ENCODE measurements around the gene SLAMF8. TPM values are rescaled to one million over a fixed set of nuclear protein-coding genes. Genes with fewer than 3 reads are reported as not detected.
A peak's percentile ranks its signal among the peaks of the same experiment; 100 is the strongest.

SLAMF8 gene
- total RNA-seq, 1 experiment from 2014 or later = not detected

DNA sequence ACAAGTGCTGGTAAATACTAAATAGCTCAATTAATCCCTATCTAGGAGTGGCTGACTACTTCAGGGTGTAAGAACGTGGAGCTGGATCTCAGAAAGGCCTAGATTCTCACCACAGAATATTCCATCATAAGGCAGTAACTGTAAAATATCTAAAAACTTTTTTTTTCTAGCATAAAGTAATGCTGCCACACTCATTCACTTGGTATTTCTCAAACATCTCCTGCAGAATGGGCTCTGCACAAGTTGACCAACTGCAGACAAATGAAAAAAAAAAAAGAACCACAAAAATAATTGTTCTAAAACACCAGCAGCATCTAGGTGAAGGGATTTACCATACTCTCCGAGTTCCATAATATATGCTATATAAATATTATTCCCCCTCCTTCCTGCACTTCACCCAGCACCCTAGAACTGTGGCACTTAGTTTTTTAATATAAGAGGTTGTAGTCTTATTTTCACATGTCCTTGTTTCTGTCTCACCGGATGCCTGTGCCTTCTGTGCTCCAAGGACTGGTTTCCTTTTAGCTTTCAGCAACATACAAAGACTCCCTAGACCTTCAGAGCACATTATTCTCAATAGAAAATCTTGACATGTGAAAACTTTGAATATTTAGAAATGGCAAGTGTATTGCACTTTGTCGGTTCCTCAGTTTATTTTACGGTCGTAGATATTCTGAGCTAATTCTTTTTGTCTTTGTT, 26.9 kb downstream of the SLAMF8 start:
- ChIA-PET CTCF (interaction anchor here (0.6 kb wide), 1 partner anchor 28 kb away, joined by 9 read pairs; no protein-coding TSS in a partner anchor), POLR2A (no interaction called here)
- H3K4me1 ChIP-seq (ENCODE audit: control insufficient read depth, insufficient read depth, low read length) = peaks cover 9% of the 10 kb centered on the region; the same call in 1 of the 2 replicates
- no peaks in the 10 kb centered on the region for H3K9me3 ChIP-seq (ENCODE audit: control insufficient read depth, insufficient read depth, low read depth, low read length)
- in situ Hi-C loops (cut with HindIII; ENCODE audit: low pct_unique_long_range_greater_than_20kb, low sequenced_read_pairs) = no loop called here
- TF ChIP-seq SIN3A (IDR thresholded peaks at IDR 0.05; ENCODE audit: borderline replicate concordance, insufficient read depth, low read depth, low read length) = no peak
- TF ChIP-seq, protein P1, sequence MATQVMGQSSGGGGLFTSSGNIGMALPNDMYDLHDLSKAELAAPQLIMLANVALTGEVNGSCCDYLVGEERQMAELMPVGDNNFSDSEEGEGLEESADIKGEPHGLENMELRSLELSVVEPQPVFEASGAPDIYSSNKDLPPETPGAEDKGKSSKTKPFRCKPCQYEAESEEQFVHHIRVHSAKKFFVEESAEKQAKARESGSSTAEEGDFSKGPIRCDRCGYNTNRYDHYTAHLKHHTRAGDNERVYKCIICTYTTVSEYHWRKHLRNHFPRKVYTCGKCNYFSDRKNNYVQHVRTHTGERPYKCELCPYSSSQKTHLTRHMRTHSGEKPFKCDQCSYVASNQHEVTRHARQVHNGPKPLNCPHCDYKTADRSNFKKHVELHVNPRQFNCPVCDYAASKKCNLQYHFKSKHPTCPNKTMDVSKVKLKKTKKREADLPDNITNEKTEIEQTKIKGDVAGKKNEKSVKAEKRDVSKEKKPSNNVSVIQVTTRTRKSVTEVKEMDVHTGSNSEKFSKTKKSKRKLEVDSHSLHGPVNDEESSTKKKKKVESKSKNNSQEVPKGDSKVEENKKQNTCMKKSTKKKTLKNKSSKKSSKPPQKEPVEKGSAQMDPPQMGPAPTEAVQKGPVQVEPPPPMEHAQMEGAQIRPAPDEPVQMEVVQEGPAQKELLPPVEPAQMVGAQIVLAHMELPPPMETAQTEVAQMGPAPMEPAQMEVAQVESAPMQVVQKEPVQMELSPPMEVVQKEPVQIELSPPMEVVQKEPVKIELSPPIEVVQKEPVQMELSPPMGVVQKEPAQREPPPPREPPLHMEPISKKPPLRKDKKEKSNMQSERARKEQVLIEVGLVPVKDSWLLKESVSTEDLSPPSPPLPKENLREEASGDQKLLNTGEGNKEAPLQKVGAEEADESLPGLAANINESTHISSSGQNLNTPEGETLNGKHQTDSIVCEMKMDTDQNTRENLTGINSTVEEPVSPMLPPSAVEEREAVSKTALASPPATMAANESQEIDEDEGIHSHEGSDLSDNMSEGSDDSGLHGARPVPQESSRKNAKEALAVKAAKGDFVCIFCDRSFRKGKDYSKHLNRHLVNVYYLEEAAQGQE (IDR thresholded peaks at IDR 0.05; ENCODE audit: insufficient read depth in 1 of 2, low read depth in 2 of 2, low read length in 1 of 2) = no peak
- H3K27me3 ChIP-seq (ENCODE audit: control insufficient read depth, insufficient read depth, low read length) = no peaks in the 10 kb centered on the region
- intact Hi-C loops (cut with micrococcal nuclease; ENCODE audit: unreplicated experiment) = loop anchor here (2.0 kb wide), 1 partner anchor 73 kb away; the partner anchor contains the start of gene DUSP23
- ATAC-seq = no peak
- no TSS peak for BruUV-seq (replicated peaks)
- H3K36me3 ChIP-seq (ENCODE audit: control insufficient read depth, insufficient read depth, low read length) = no peaks in the 10 kb centered on the region
- H3K27ac ChIP-seq (ENCODE audit: low read length) = no peak overlapping the region
- H3K4me3 ChIP-seq (ENCODE audit: low read depth in 2 of 2, low read length in 2 of 2) = peak overlapping the region; percentile 53 to 57
- no peak for DNase-seq (ENCODE audit: low read depth, low spot score)

DNA sequence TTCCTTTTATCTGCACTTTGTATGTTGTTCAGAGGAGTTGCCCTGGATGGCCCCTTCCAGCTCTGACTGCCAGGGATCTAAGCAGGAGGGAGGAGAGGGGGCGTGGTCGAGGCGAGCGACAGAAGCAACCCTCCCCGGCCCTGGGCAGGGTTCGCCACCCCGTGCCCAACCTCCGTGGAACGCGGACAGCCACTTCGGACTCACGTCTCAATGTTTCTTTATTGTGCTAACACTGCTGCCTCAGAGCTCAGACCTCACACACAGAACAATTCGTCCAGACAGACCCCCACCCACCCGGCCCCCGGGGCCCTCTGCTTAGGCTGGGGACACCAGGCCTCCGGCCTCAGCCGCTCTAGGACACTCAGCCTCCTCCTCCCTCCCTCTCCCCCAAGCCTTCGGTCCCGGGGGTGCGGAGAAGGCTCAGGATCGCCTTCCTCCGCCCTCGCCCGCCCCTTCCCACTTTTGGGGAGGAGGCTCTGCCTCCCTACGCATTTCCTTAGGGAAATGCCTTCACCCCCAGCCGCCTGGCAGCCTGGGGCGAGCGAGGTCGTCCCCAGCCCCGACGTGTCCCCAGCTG, 27.5 kb downstream of the SLAMF8 start:
- DNase-seq (ENCODE audit: low read depth, low spot score) (no peak), ATAC-seq (peak; percentile 90)
- intact Hi-C loops (cut with micrococcal nuclease; ENCODE audit: unreplicated experiment) = loop anchor here (2.0 kb wide), 1 partner anchor 73 kb away; the partner anchor contains the start of gene DUSP23
- POLR2A ChIA-PET = no interaction called here
- Histone ChIP-seq H3K4me1 (ENCODE audit: control insufficient read depth, insufficient read depth, low read length) (peaks cover 9% of the 10 kb centered on the region; the same call in 1 of the 2 replicates), H3K27ac (ENCODE audit: low read length) (no peak overlapping the region), H3K4me3 (ENCODE audit: low read depth in 2 of 2, low read length in 2 of 2) (peak overlapping the region; percentile 53 to 57), H3K9me3 (ENCODE audit: control insufficient read depth, insufficient read depth, low read depth, low read length) (no peaks in the 10 kb centered on the region), H3K27me3 (ENCODE audit: control insufficient read depth, insufficient read depth, low read length) (no peaks in the 10 kb centered on the region), H3K36me3 (ENCODE audit: control insufficient read depth, insufficient read depth, low read length) (no peaks in the 10 kb centered on the region)
- CTCF ChIA-PET = no interaction called here
- no TSS peak for BruUV-seq (replicated peaks)
- in situ Hi-C loops (cut with HindIII; ENCODE audit: low pct_unique_long_range_greater_than_20kb, low sequenced_read_pairs) = no loop called here
- TF ChIP-seq TCF7L2 (IDR thresholded peaks at IDR 0.05; ENCODE audit: low read depth, low read length) = no peak
- TF ChIP-seq POLR2AphosphoS5 (IDR thresholded peaks at IDR 0.05; ENCODE audit: low read depth, low read length) = no peak
- no peak for TF ChIP-seq SIN3A (IDR thresholded peaks at IDR 0.05; ENCODE audit: borderline replicate concordance, insufficient read depth, low read depth, low read length)
- TF ChIP-seq, protein P2, sequence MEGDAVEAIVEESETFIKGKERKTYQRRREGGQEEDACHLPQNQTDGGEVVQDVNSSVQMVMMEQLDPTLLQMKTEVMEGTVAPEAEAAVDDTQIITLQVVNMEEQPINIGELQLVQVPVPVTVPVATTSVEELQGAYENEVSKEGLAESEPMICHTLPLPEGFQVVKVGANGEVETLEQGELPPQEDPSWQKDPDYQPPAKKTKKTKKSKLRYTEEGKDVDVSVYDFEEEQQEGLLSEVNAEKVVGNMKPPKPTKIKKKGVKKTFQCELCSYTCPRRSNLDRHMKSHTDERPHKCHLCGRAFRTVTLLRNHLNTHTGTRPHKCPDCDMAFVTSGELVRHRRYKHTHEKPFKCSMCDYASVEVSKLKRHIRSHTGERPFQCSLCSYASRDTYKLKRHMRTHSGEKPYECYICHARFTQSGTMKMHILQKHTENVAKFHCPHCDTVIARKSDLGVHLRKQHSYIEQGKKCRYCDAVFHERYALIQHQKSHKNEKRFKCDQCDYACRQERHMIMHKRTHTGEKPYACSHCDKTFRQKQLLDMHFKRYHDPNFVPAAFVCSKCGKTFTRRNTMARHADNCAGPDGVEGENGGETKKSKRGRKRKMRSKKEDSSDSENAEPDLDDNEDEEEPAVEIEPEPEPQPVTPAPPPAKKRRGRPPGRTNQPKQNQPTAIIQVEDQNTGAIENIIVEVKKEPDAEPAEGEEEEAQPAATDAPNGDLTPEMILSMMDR (IDR thresholded peaks at IDR 0.05) = no peak
- TF ChIP-seq, protein P1 (IDR thresholded peaks at IDR 0.05; ENCODE audit: insufficient read depth in 1 of 2, low read depth in 2 of 2, low read length in 1 of 2) = no peak

Measured in Panc1 (cell line).